GM20000 (cell line): ENCODE results near the gene EPS8L1.
"Not testable (repeated sequence)": the region's sequence is repeated elsewhere in the genome, so short reads cannot be mapped to it uniquely, and the experiment has no call there.

Experiments
- DNase-seq: peaks from one replicate; pipeline ENCODE4 v3.0.0; 2012; ENCODE audit warnings: low spot score
- CTCF ChIP-seq: IDR thresholded peaks from 2 replicates; pipeline ENCODE4 v1.5.1; 2012; ENCODE audit warnings: mild to moderate bottlenecking, control low read depth; ENCODE audit errors: extremely low read depth, missing control alignments

The EPS8L1 gene

GRCh38 chr19:55056827-55057226 is 18.8 kb upstream of the EPS8L1 start:
- no peak for DNase-seq
- no peak for TF ChIP-seq CTCF

GRCh38 chr19:55058781-55059610 is 16.7 kb upstream of the EPS8L1 start:
- no peak for DNase-seq

GRCh38 chr19:55060287-55060686 is 15.4 kb upstream of the EPS8L1 start:
- not testable (repeated sequence) for DNase-seq

More at GRCh38 chr19:55058781-55059610, 16.7 kb upstream of the EPS8L1 start:
- no peak for TF ChIP-seq CTCF

- TF ChIP-seq CTCF: no peak
- peak; percentile 99 for DNase-seq
These were observed 12.8 kb upstream of the EPS8L1 start, which contains the start of gene RDH13 for GRCh38 chr19:55062735-55063491. RDH13 (minus strand) TSS chr19:55063148; CDS start chr19:55063032, 116 bp downstream.

GRCh38 chr19:55063492-55063843 is 12.2 kb upstream of the EPS8L1 start:
- no peak for DNase-seq
- TF ChIP-seq CTCF: no peak

- not testable (repeated sequence) for DNase-seq
These were observed 10.2 kb upstream of the EPS8L1 start for GRCh38 chr19:55065516-55065915.

GRCh38 chr19:55066107-55066709 is 9.5 kb upstream of the EPS8L1 start:
- TF ChIP-seq CTCF: no peak

GRCh38 chr19:55067869-55068268 is 7.8 kb upstream of the EPS8L1 start:
- TF ChIP-seq CTCF: no peak
- DNase-seq: no peak

More at GRCh38 chr19:55066107-55066709, 9.5 kb upstream of the EPS8L1 start:
- DNase-seq: no peak
